Smooth muscle cell (in vitro differentiated cells): ENCODE results near the gene TARBP1. TPM values are rescaled to one million over a fixed set of nuclear protein-coding genes. Genes with fewer than 3 reads are reported as not detected.
"Not testable (repeated sequence)": the region's sequence is repeated elsewhere in the genome, so short reads cannot be mapped to it uniquely, and the experiment has no call there.

Experiments
- DNase-seq: peaks from one replicate; lab custom pipeline; 2025; ENCODE audit not compliant: unreplicated experiment; lab: John Stamatoyannopoulos, UW
- H2AFZ ChIP-seq: fragments of 200-600 bp; sonication (generic); 2 replicates; pipeline ENCODE4 v1.6.0; 2016; ENCODE audit warnings: antibody characterized with exemption, low read depth, mild to moderate bottlenecking
- H3F3A ChIP-seq: fragments of 200-600 bp; sonication (generic); 2 replicates; pipeline ENCODE4 v1.6.0; 2017; ENCODE audit warnings: antibody characterized with exemption, low read depth
- H3K27ac ChIP-seq: fragments of 200-600 bp; sonication (generic); 2 replicates; pipeline ENCODE4 v1.5.1; 2016; ENCODE audit warnings: low read depth, mild to moderate bottlenecking
- H3K27me3 ChIP-seq: fragments of 200-600 bp; sonication (generic); 2 replicates; pipeline ENCODE4 v1.6.1; 2016; ENCODE audit warnings: low read depth, mild to moderate bottlenecking
- H3K36me3 ChIP-seq: fragments of 200-600 bp; sonication (generic); 2 replicates; pipeline ENCODE4 v1.5.1; 2016; ENCODE audit warnings: low read depth
- H3K4me1 ChIP-seq: fragments of 200-600 bp; sonication (generic); 2 replicates; pipeline ENCODE4 v1.5.1; 2016; ENCODE audit warnings: low read depth
- H3K4me2 ChIP-seq: fragments of 200-600 bp; sonication (generic); 2 replicates; pipeline ENCODE4 v1.6.0; 2016; ENCODE audit warnings: mild to moderate bottlenecking
- H3K4me3 ChIP-seq: fragments of 200-600 bp; sonication (generic); 2 replicates; pipeline ENCODE4 v1.5.1; 2016; ENCODE audit warnings: mild to moderate bottlenecking
- H3K79me2 ChIP-seq: fragments of 200-600 bp; sonication (generic); 2 replicates; pipeline ENCODE4 v1.6.0; 2016; ENCODE audit warnings: low read depth, mild to moderate bottlenecking
- H3K9ac ChIP-seq: fragments of 200-600 bp; sonication (generic); 2 replicates; pipeline ENCODE4 v1.6.0; 2016; ENCODE audit warnings: low read depth
- H3K9me3 ChIP-seq: fragments of 200-600 bp; sonication (generic); replicated peaks from 2 replicates; pipeline ENCODE4 v1.5.1; 2016; ENCODE audit warnings: low read depth
- H4K20me1 ChIP-seq: fragments of 200-600 bp; sonication (generic); 2 replicates; pipeline ENCODE4 v1.6.0; 2016; ENCODE audit warnings: low read depth
- CTCF ChIP-seq: fragments of 200-600 bp; sonication (generic); IDR thresholded peaks from 2 replicates; pipeline ENCODE4 v1.5.1; 2017; ENCODE audit warnings: borderline replicate concordance, mild to moderate bottlenecking, antibody characterized with exemption; ENCODE audit not compliant: insufficient read depth, poor library complexity, severe bottlenecking
- WGBS: methylation state at CpG from one replicate; pipeline ENCODE4 v1.1.7; 2016; ENCODE audit warnings: low lambda C conversion rate; 5-methylcytosine and 5-hydroxymethylcytosine counted together
- polyA plus RNA-seq: library from polyadenylated mRNA; unstranded; fragments of >200 nt; fragmentation: Nextera tagmentation; extraction: Ambion mirVana; gene quantifications from 2 replicates; pipeline ENCODE4 v1.2.1, GENCODE V29; 2016
- total RNA-seq: library from RNA; depleted of rRNA; stranded (reverse); fragments of >200 nt; gene quantifications from 2 replicates; pipeline ENCODE4 v1.2.3, GENCODE V29; 2014

TARBP1 gene
- total and polyA plus RNA-seq, 2 experiments from 2014 or later = 6.1 to 28.9 TPM

- H3K9me3 ChIP-seq = no peaks in the 10 kb centered on the region
- no peak overlapping the region for H3K27ac ChIP-seq
- H3K36me3 ChIP-seq = no peaks in the 10 kb centered on the region
- H3K4me3 ChIP-seq = no peak overlapping the region
- no peaks in the 10 kb centered on the region for H3K79me2 ChIP-seq
- no peak for TF ChIP-seq CTCF
- H3K27me3 ChIP-seq = no peaks in the 10 kb centered on the region
- H3K4me1 ChIP-seq = no peaks in the 10 kb centered on the region
- no peak overlapping the region for H2AFZ ChIP-seq
- no peak overlapping the region for H3K4me2 ChIP-seq
- H3K9ac ChIP-seq = no peak overlapping the region
- no peaks in the 10 kb centered on the region for H3F3A ChIP-seq
- no peaks in the 10 kb centered on the region for H4K20me1 ChIP-seq
- DNase-seq = no peak
These were observed 26.8 kb upstream of the TARBP1 start for GRCh38 chr1:234505769-234506102.

- Histone ChIP-seq H3F3A (peaks cover 3% of the 10 kb centered on the region), H3K4me3 (no peak overlapping the region), H3K9me3 (no peaks in the 10 kb centered on the region), H3K79me2 (no peaks in the 10 kb centered on the region), H3K36me3 (no peaks in the 10 kb centered on the region), H4K20me1 (no peaks in the 10 kb centered on the region), H2AFZ (no peak overlapping the region), H3K27me3 (no peaks in the 10 kb centered on the region), H3K27ac (no peak overlapping the region), H3K9ac (no peak overlapping the region), H3K4me2 (no peak overlapping the region), H3K4me1 (peaks cover 1% of the 10 kb centered on the region)
- WGBS = 94% methylated on average over 4 of the region's 4 CpGs
- no peak for DNase-seq
- TF ChIP-seq CTCF = no peak
These were observed 26.2 kb upstream of the TARBP1 start for GRCh38 chr1:234504969-234505768.

- H4K20me1 ChIP-seq, H3F3A ChIP-seq, H3K4me2 ChIP-seq, H3K27ac ChIP-seq, DNase-seq, H3K27me3 ChIP-seq, H3K9me3 ChIP-seq, H2AFZ ChIP-seq, H3K4me3 ChIP-seq, H3K9ac ChIP-seq, H3K36me3 ChIP-seq, H3K79me2 ChIP-seq: not testable (repeated sequence)
- 82% methylated on average over 5 of the region's 5 CpGs for WGBS
- H3K4me1 ChIP-seq = peaks cover 11% of the 10 kb centered on the region
These were observed 25.3 kb upstream of the TARBP1 start for GRCh38 chr1:234504251-234504650.

GRCh38 chr1:234503193-234504050, 24.4 kb upstream of the TARBP1 start:
- Histone ChIP-seq H3K36me3 (no peaks in the 10 kb centered on the region), H3K4me2 (no peak overlapping the region), H4K20me1 (no peaks in the 10 kb centered on the region), H2AFZ (peak overlapping the region; percentile 22), H3K9me3 (no peaks in the 10 kb centered on the region), H3K79me2 (no peaks in the 10 kb centered on the region), H3K9ac (no peak overlapping the region), H3K27me3 (no peaks in the 10 kb centered on the region), H3K27ac (no peak overlapping the region), H3K4me3 (no peak overlapping the region), H3K4me1 (peaks cover 12% of the 10 kb centered on the region), H3F3A (peaks cover 8% of the 10 kb centered on the region)
- DNase-seq = no peak
- TF ChIP-seq CTCF = no peak
- 79% methylated on average over 4 of the region's 4 CpGs for WGBS
